IMR-90 (cell line): ENCODE data around the gene NFKBIB. TPM values are rescaled to one million over a fixed set of nuclear protein-coding genes. Genes with fewer than 3 reads are reported as not detected.

Experiments
- ATAC-seq: fragments of 200-7000 bp; cut with Tn5 transposase; 2 replicates; pipeline ENCODE4 v1.9.1; 2020; ENCODE audit warnings: low read depth, mild to moderate bottlenecking, moderate library complexity
- BruUV-seq: library from RNA; stranded (reverse); fragments of 400-500 nt; replicated peaks from 2 replicates; lab custom pipeline; 2021; lab: Mats Ljungman, UMichigan
- CTCF ChIA-PET: fragments of 300-600 bp; formaldehyde crosslinking; extraction: SDS; loops from one replicate; lab custom pipeline; 2021; ENCODE audit warnings: antibody characterized with exemption; lab: Yijun Ruan, JAX
- POLR2A ChIA-PET: fragments of 300-600 bp; sonication (Branson Sonifier 250); formaldehyde crosslinking; loops from one replicate; lab custom pipeline; 2022; ENCODE audit warnings: antibody characterized with exemption; ENCODE audit not compliant: unreplicated experiment; lab: Charles Lee
- DNase-seq: peaks from one replicate; pipeline ENCODE4 v3.0.0; 2013
- H2AFZ ChIP-seq: replicated peaks from 2 replicates; pipeline ENCODE3; 2013; ENCODE audit warnings: low read length, mild to moderate bottlenecking; ENCODE audit not compliant: poor library complexity
- H2AK5ac ChIP-seq: 2 replicates; pipeline ENCODE4 v1.6.1; 2013; ENCODE audit warnings: low read depth, low read length, inconsistent platforms
- H2AK9ac ChIP-seq: replicated peaks from 2 replicates; pipeline ENCODE3; 2013; ENCODE audit warnings: mild to moderate bottlenecking, low read depth, low read length, moderate library complexity; ENCODE audit not compliant: poor library complexity
- H2BK120ac ChIP-seq: 2 replicates; pipeline ENCODE4 v1.6.1; 2013; ENCODE audit warnings: low read depth, low read length, inconsistent platforms
- H2BK15ac ChIP-seq: 3 replicates; pipeline ENCODE4 v1.6.1; 2013; ENCODE audit warnings: low read depth, low read length, inconsistent platforms
- H2BK20ac ChIP-seq: 2 replicates; pipeline ENCODE4 v1.6.1; 2013; ENCODE audit warnings: low read depth, mild to moderate bottlenecking, inconsistent platforms, low read length, moderate library complexity
- H2BK5ac ChIP-seq: 2 replicates; pipeline ENCODE4 v1.6.1; 2013; ENCODE audit warnings: mild to moderate bottlenecking, low read depth, low read length, inconsistent platforms; ENCODE audit not compliant: poor library complexity, severe bottlenecking
- H3K14ac ChIP-seq: replicated peaks from 2 replicates; pipeline ENCODE4 v1.6.1; 2013; ENCODE audit warnings: low read depth, low read length, inconsistent platforms
- H3K18ac ChIP-seq: 2 replicates; pipeline ENCODE4 v1.6.1; 2013; ENCODE audit warnings: low read depth, low read length, control low read depth
- H3K23ac ChIP-seq: 2 replicates; pipeline ENCODE4 v1.6.1; 2013; ENCODE audit warnings: low read depth, low read length, inconsistent platforms
- H3K27ac ChIP-seq: 2 replicates; pipeline ENCODE4 v1.5.1; 2013; ENCODE audit warnings: mild to moderate bottlenecking, control low read depth, low read length; ENCODE audit not compliant: insufficient read depth
- H3K27me3 ChIP-seq: 2 replicates; pipeline ENCODE4 v1.6.1; 2013; ENCODE audit warnings: low read length; ENCODE audit not compliant: control insufficient read depth, insufficient read depth
- H3K36me3 ChIP-seq: 2 replicates; pipeline ENCODE4 v1.6.1; 2013; ENCODE audit warnings: low read length, mixed read lengths; ENCODE audit not compliant: control insufficient read depth, insufficient read depth
- H3K4ac ChIP-seq: 2 replicates; pipeline ENCODE4 v1.6.1; 2013; ENCODE audit warnings: low read depth, low read length, inconsistent platforms
- H3K4me1 ChIP-seq: 2 replicates; pipeline ENCODE4 v1.6.1; 2013; ENCODE audit warnings: low read length, mixed read lengths; ENCODE audit not compliant: control insufficient read depth, insufficient read depth
- H3K4me2 ChIP-seq: 2 replicates; pipeline ENCODE4 v1.6.1; 2013; ENCODE audit warnings: low read depth, mild to moderate bottlenecking, control low read depth, low read length, moderate library complexity
- H3K4me3 ChIP-seq: 2 replicates; pipeline ENCODE4 v1.5.1; 2013; ENCODE audit warnings: low read depth, mild to moderate bottlenecking, control low read depth, low read length, moderate library complexity; ENCODE audit not compliant: insufficient read depth
- H3K56ac ChIP-seq: 2 replicates; pipeline ENCODE4 v1.6.1; 2013; ENCODE audit warnings: low read length, inconsistent platforms; ENCODE audit not compliant: insufficient read depth; ENCODE audit errors: extremely low read depth
- H3K79me1 ChIP-seq, 2 experiments: 2 replicates each; pipeline ENCODE4 v1.6.1; 2013; ENCODE audit warnings: low read length in 2 of 2, inconsistent platforms in 1 of 2, low read depth in 1 of 2
- H3K9ac ChIP-seq: 2 replicates; pipeline ENCODE4 v1.6.1; 2013; ENCODE audit warnings: low read depth, low read length, control low read depth
- H3K9me1 ChIP-seq: 2 replicates; pipeline ENCODE4 v1.6.1; 2013; ENCODE audit warnings: low read length, inconsistent platforms; ENCODE audit not compliant: insufficient read depth
- H3K9me3 ChIP-seq: 2 replicates; pipeline ENCODE4 v1.6.1; 2013; ENCODE audit warnings: low read length; ENCODE audit not compliant: control insufficient read depth, insufficient read depth
- H4K20me1 ChIP-seq: 2 replicates; pipeline ENCODE4 v1.6.1; 2013; ENCODE audit warnings: low read length, inconsistent platforms; ENCODE audit not compliant: insufficient read depth
- H4K5ac ChIP-seq: 2 replicates; pipeline ENCODE4 v1.6.1; 2013; ENCODE audit warnings: mild to moderate bottlenecking, low read depth, low read length, control low read depth
- H4K8ac ChIP-seq, 2 experiments: 2 replicates each; pipeline ENCODE4 v1.6.1; 2013; ENCODE audit warnings: low read depth in 2 of 2, low read length in 2 of 2, control low read depth in 1 of 2, inconsistent platforms in 1 of 2
- H4K91ac ChIP-seq: 2 replicates; pipeline ENCODE4 v1.6.1; 2013; ENCODE audit warnings: low read depth, low read length, inconsistent platforms; ENCODE audit not compliant: insufficient read depth
- CEBPB ChIP-seq: IDR thresholded peaks from 2 replicates; pipeline ENCODE4 v1.6.1; 2012; ENCODE audit warnings: low read depth, low read length, improper control_type of control experiment
- CHD1 ChIP-seq: IDR thresholded peaks from 2 replicates; pipeline ENCODE4 v1.6.1; 2012; ENCODE audit warnings: low read depth, low read length, improper control_type of control experiment
- FOS ChIP-seq: fragments of 150-350 bp; IDR thresholded peaks from 2 replicates; pipeline ENCODE4 v1.6.1; 2016; ENCODE audit warnings: low read depth, low read length
- MAFK ChIP-seq: IDR thresholded peaks from 2 replicates; pipeline ENCODE4 v1.6.1; 2012; ENCODE audit warnings: low read depth, low read length, improper control_type of control experiment
- MAZ ChIP-seq: IDR thresholded peaks from 2 replicates; pipeline ENCODE4 v1.6.1; 2012; ENCODE audit warnings: low read depth, mild to moderate bottlenecking, low read length, improper control_type of control experiment, moderate library complexity, borderline replicate concordance
- MXI1 ChIP-seq: IDR thresholded peaks from 2 replicates; pipeline ENCODE4 v1.6.1; 2012; ENCODE audit warnings: low read depth, mild to moderate bottlenecking, low read length, moderate library complexity, borderline replicate concordance
- RCOR1 ChIP-seq: IDR thresholded peaks from 2 replicates; pipeline ENCODE4 v1.6.1; 2012; ENCODE audit warnings: mild to moderate bottlenecking, low read length, improper control_type of control experiment; ENCODE audit not compliant: insufficient replicate concordance
- RFX5 ChIP-seq: IDR thresholded peaks from 2 replicates; pipeline ENCODE4 v1.8.0; 2012; ENCODE audit warnings: low read depth, mild to moderate bottlenecking, low read length, moderate library complexity
- SMC3 ChIP-seq: fragments of 150-350 bp; IDR thresholded peaks from 2 replicates; pipeline ENCODE4 v1.6.1; 2016; ENCODE audit warnings: low read depth, mild to moderate bottlenecking, antibody characterized with exemption, low read length, moderate library complexity
- WGBS, 2 experiments: methylation state at CpG; one replicate each; pipeline versions ENCODE4 v1.1.5 to v1.1.7; 2013; ENCODE audit warnings: missing lambda C conversion rate in 2 of 2; ENCODE audit not compliant: insufficient read length in 1 of 2; ENCODE audit errors: extremely low coverage in 2 of 2; 5-methylcytosine and 5-hydroxymethylcytosine counted together
- dilution Hi-C: fragments of 300-500 bp; cut with HindIII; formaldehyde crosslinking; loops from one replicate; pipeline ENCODE4 v1.14.3; 2018; ENCODE audit warnings: low sequenced_read_pairs; ENCODE audit not compliant: unreplicated experiment
- in situ Hi-C: fragments of 300-500 bp; cut with MboI; formaldehyde crosslinking; loops from 3 replicates; pipeline ENCODE4 v1.14.3; 2019; ENCODE audit warnings: low sequenced_read_pairs, inconsistent platforms, mixed read lengths
- intact Hi-C: fragments of 100-400 bp; cut with micrococcal nuclease; formaldehyde crosslinking; loops from 2 replicates; pipeline ENCODE4 v1.10.0; 2022
- polyA plus RNA-seq, 3 experiments: library from polyadenylated mRNA; depleted of rRNA; stranded (reverse); fragments of >200 nt; gene quantifications; 2 replicates each; pipeline ENCODE4 v1.2.3, GENCODE V29; 2012; ENCODE audit warnings: low replicate concordance in 1 of 3
- total RNA-seq: library from RNA; depleted of rRNA; stranded (reverse); fragments of >200 nt; gene quantifications from 2 replicates; pipeline ENCODE4 v1.2.3, GENCODE V29; 2012
- TF ChIP-seq, protein P1 (sequence below): fragments of 150-350 bp; IDR thresholded peaks from 2 replicates; pipeline ENCODE4 v1.6.1; 2016; ENCODE audit warnings: low read depth, mild to moderate bottlenecking, low read length, moderate library complexity, borderline replicate concordance
- TF ChIP-seq, protein P2 (sequence below): conservative IDR thresholded peaks from 2 replicates; pipeline ENCODE4 v1.5.1; 2012; ENCODE audit warnings: mild to moderate bottlenecking, low read depth, low read length, improper control_type of control experiment

NFKBIB gene
- total and polyA plus RNA-seq, 2 of the 4 experiments (the other 2 are of a cell fraction), result 7.5 to 25.5 TPM

DNA sequence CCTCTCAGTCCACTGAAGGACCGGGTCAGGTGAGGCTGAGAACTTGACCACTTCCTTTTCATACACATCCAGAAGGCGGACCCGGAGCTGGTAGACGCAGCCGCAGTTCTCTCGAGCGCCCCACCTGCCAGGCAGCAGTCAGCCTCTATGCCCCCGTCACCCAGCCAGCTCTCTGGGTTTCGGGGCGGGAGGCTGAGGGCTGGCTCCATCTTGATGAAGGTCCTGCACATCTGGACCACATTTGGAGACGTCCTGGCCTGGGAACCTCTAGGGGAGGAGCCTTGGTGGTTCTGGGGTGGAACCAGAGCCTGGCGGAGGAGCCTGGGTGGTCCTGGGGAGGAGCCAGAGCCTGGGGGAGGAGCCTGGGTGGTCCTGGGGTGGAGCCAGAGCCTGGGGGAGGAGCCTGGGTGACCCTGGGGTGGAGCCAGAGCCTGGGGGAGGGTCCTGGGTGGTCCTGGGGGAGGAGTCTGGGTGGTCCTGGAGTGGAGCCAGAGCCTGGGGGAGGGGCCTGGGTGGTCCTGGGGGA, 45.3 kb downstream of the NFKBIB start:
- H3K18ac ChIP-seq, result no peak overlapping the region
- BruUV-seq, result no TSS peak
- WGBS, 2 experiments, result 92% methylated on average over 2 of the region's 12 CpGs; no CpG with 5 or more reads in 1 of the 2 experiments

More for the DNA sequence above, 45.3 kb downstream of the NFKBIB start:
- DNase-seq (no peak), ATAC-seq (no peak)
- TF ChIP-seq RFX5 (no peak), CEBPB (no peak), MXI1 (no peak), MAFK (no peak), FOS (no peak), CHD1 (no peak), SMC3 (no peak), RCOR1 (no peak), MAZ (no peak)
- TF ChIP-seq, protein P1, sequence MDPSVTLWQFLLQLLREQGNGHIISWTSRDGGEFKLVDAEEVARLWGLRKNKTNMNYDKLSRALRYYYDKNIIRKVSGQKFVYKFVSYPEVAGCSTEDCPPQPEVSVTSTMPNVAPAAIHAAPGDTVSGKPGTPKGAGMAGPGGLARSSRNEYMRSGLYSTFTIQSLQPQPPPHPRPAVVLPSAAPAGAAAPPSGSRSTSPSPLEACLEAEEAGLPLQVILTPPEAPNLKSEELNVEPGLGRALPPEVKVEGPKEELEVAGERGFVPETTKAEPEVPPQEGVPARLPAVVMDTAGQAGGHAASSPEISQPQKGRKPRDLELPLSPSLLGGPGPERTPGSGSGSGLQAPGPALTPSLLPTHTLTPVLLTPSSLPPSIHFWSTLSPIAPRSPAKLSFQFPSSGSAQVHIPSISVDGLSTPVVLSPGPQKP, result no peak
- TF ChIP-seq, protein P2, sequence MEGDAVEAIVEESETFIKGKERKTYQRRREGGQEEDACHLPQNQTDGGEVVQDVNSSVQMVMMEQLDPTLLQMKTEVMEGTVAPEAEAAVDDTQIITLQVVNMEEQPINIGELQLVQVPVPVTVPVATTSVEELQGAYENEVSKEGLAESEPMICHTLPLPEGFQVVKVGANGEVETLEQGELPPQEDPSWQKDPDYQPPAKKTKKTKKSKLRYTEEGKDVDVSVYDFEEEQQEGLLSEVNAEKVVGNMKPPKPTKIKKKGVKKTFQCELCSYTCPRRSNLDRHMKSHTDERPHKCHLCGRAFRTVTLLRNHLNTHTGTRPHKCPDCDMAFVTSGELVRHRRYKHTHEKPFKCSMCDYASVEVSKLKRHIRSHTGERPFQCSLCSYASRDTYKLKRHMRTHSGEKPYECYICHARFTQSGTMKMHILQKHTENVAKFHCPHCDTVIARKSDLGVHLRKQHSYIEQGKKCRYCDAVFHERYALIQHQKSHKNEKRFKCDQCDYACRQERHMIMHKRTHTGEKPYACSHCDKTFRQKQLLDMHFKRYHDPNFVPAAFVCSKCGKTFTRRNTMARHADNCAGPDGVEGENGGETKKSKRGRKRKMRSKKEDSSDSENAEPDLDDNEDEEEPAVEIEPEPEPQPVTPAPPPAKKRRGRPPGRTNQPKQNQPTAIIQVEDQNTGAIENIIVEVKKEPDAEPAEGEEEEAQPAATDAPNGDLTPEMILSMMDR, result no peak
- Histone ChIP-seq H3K23ac (no peak overlapping the region), H4K8ac (no peak overlapping the region), H3K4me3 (no peak overlapping the region), H2BK5ac (no peak overlapping the region), H3K4ac (no peak overlapping the region), H3K79me1 (no peaks in the 10 kb centered on the region), H2BK20ac (no peak overlapping the region), H3K9ac (no peak overlapping the region), H2AK9ac (no peak overlapping the region), H3K56ac (no peak overlapping the region), H3K36me3 (peaks cover 17% of the 10 kb centered on the region), H2AFZ (no peak overlapping the region), H3K4me2 (no peak overlapping the region), H2AK5ac (no peak overlapping the region), H4K20me1 (no peaks in the 10 kb centered on the region), H3K14ac (no peak overlapping the region), H4K5ac (no peak overlapping the region), H4K91ac (no peak overlapping the region), H3K4me1 (no peaks in the 10 kb centered on the region; the same call in 1 of the 2 replicates), H3K27me3 (no peaks in the 10 kb centered on the region), H3K9me3 (no peaks in the 10 kb centered on the region), H2BK120ac (no peak overlapping the region), H3K27ac (no peak overlapping the region), H2BK15ac (no peak overlapping the region), H3K9me1 (0 out of 2 replicates have a peak, but pooled peaks cover 4% of the 10 kb centered on the region)
- CTCF ChIA-PET, result interaction anchor here (0.5 kb wide), 1 partner anchor 17 kb away, joined by 3 read pairs; no protein-coding TSS in a partner anchor
- POLR2A ChIA-PET, result no interaction called here
- dilution Hi-C loops (no loop called here), in situ Hi-C loops (loop anchor here (25.0 kb wide), 1 partner anchor 533 kb away; the partner anchor contains the start of gene FAM98C), intact Hi-C loops (no loop called here)
